GM12872 (cell line): ENCODE data around the gene TLX3.

Experiments
- TF ChIP-seq, protein P1 (sequence below): IDR thresholded peaks from 3 replicates; pipeline ENCODE4 v1.5.1; 2011; ENCODE audit warnings: low read depth, mild to moderate bottlenecking, low read length, moderate library complexity; ENCODE audit not compliant: insufficient read depth

TLX3 gene

DNA sequence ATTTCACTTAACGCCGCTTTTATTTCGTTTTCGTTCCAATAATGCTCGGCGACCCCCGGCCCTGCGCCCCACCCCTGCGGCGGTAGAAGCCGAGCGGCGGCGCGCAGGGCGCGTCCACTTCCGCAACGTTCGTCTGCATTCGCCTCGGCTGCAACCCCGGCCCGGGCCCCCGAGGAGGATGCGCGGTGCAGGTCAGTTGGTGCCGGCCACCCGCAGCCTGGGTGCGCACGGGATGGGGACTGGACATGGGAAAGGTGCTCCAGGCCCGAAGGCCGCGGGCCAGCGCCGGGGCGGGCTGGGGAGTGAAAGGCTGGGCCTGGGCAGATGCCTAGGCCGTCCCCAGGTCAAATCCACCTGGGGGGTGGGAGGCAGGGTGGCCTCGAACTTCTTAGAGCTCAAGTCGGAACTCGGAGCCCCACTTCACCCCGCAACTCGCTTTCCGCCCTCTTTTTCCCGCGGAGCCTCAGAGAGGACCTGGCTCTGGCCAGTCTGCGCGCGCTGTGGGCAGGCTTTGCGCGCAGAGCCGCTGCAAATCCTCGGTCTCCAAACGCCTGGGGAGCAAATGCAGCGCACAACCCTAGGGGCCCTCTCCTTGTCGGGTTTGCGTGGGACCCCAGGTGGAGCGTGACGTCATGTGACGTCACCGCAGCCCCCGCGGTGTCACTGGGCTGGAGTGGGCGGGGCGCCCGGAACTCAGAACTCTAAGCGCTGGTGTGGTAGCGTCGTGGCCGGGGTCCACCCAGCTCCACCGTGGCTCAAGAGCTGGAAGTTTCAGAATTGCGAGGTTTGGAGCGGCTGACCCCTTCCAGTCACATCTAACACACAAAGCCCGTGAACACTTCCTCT is 3.3 kb downstream of the TLX3 start:
- TF ChIP-seq, protein P1, sequence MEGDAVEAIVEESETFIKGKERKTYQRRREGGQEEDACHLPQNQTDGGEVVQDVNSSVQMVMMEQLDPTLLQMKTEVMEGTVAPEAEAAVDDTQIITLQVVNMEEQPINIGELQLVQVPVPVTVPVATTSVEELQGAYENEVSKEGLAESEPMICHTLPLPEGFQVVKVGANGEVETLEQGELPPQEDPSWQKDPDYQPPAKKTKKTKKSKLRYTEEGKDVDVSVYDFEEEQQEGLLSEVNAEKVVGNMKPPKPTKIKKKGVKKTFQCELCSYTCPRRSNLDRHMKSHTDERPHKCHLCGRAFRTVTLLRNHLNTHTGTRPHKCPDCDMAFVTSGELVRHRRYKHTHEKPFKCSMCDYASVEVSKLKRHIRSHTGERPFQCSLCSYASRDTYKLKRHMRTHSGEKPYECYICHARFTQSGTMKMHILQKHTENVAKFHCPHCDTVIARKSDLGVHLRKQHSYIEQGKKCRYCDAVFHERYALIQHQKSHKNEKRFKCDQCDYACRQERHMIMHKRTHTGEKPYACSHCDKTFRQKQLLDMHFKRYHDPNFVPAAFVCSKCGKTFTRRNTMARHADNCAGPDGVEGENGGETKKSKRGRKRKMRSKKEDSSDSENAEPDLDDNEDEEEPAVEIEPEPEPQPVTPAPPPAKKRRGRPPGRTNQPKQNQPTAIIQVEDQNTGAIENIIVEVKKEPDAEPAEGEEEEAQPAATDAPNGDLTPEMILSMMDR, result no peak

DNA sequence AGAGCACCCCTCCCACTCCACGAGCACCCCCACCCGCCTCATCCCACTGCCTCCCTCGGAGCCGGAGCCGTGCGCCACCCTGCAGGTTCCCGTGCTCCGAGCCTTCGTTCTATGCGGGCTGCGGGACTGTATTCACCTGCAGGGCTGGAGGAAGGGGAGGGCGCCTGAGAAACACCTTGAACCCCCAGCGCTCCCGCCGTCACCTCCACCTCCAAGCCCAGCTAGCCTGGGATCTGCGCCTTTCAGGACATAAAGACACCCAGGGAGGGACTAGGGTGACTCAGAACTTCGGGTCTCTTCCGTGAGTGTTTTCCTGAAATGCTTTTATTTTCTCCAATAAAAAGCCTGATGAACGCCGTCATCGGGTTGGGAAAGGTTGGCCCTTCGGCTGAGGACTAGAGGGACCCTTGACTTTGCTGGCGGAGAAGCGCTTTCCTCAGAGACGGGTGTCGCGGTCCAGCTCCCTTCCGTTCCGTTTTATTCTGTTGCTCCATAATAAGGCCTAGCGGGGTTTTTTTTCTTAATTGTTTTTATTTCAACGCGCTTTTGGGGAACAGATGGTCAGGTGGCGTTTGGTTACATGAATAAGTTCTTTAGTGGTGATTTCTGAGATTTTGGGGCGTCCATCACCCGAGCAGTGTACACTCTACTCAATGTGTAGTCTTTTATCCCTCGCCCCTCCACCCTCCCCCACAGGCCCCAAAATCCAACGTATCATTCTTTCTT is 4.6 kb downstream of the TLX3 start:
- TF ChIP-seq, protein P1, result no peak

DNA sequence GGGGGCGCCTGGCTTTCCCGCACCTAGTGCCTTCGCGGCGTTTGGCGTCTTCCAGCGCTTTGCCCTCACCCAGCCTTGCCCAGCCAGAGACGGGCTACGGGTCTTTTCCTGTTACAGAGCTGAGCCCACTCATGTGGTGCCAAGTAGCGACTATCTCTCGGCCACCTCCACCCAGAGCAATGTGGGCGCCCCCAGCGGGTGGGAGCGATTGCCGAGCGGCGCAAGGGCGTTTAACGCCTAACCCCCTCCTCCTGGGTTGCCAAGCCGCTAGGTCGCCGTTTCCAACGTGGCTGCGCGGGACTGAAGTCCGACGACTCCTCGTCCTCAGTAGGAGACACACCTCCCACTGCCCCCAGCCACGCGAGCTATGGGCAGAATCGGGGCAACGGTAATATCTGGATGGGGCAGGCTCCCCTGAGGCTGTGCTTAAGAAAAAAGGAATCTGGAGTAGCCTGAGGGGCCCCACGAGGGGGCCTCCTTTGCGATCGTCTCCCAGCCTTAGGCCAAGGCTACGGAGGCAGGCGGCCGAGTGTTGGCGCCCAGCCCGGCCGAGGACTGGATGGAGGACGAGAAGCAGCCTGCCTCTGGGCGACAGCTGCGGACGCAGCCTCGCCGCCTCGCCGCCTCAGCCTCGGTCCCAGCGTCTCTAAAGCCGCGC is 5.8 kb downstream of the TLX3 start:
- TF ChIP-seq, protein P1, result no peak

DNA sequence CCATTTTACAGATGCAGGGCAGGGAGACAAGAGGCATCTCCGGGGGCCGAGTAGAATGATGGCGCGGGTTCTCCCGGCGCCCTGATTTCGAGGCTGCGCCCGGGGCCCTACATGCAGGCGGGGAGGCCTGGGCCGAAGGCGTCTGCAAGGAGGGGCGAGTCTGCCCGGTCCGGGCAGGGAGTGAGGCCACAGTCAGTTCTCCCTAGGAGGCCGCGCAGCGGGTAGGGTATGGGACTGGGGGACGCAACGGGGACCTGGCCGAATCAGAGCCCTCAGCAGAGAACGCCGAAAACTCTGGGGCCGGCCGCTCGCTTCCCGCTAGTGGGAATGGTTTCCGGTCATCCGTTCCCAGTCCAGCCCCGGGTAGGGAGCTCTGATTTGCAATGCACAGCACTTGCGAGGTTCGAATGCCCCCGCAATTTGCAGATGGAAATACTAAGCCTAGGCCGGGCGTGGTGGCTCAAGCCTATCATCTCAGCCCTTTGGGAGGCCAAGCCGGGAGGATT is 6.4 kb downstream of the TLX3 start:
- TF ChIP-seq, protein P1, result no peak

DNA sequence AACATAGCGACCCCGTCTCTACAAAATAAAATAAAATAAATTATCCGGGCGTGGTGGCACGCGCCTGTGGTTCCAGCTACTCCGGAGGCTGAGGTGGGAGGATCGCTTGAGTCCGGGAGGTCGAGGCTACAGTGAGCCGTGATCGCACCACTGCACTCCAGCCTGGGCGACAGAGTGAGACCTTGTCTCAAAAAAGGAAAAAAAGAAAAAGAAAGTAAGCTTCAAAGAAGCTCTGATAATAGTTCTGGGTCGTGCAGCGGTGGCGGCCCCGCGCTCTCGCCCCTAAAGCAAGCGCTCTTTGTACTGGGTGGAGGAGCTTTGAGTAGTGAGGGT is 6.8 kb downstream of the TLX3 start:
- TF ChIP-seq, protein P1, result no peak

DNA sequence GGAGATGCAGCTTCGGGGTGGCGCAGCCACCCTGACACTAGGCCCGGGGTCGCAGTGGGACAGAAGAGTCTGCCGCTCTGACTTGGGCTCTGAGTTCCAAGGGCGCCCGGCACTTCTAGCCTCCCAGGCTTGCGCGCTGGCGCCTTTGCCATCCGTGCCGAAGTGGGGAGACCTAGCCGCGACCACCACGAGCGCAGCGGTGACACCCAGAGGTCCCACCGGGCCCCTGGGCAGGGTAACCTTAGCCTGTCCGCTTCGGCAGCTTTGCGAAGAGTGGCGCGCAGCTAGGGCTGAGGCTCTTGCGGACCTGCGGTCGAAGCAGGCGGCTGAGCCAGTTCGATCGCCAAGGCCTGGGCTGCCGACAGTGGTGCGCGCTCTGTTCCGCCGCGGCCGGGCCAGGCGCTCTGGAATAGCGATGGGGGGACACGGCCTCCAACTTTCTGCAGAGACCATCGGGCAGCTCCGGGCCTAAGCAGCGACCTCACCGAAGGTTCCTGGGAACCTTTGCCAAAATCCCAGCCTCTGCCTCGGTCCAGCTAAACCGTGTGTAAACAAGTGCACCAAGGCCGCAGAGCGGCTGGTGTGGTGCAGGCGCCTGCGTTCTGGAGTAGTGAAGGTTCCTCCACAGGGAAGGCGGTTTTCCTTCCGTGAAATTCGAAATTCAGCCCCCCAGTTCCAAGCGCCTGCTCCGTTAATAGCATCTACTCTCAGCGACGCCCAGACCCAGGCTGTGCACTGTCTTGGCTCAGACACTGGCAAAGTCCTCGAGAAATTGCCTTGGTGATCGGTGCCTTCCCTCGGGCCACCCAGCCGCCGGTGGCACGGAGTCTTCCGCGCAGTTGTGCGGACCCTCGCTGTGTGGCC is 7.4 kb downstream of the TLX3 start:
- TF ChIP-seq, protein P1, result no peak

DNA sequence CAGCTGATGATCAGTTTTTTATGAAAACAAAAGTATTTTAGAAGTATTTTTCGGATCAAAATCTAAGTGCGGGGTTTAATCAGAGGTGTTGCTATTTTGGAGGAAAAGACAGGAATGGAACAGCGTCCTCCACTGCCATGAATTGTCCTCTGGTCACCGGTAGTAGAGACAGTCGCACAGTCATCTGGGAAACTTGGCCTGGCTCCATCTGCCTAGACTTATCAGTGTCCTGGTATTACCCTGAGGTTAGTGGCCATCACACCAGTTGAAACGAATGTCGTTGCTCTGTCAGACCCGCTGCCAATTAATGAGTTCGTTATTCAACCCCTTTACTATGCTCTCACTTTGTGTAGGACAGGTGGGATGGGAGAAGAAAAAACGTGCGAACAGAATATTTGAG is 8.2 kb downstream of the TLX3 start:
- TF ChIP-seq, protein P1, result no peak
